GM12801 (cell line): ENCODE measurements around the gene ZBTB7B.

Experiments
- TF ChIP-seq, protein P1 (sequence below): IDR thresholded peaks from one replicate; pipeline ENCODE4 v1.5.1; 2011; ENCODE audit warnings: control low read depth; ENCODE audit not compliant: insufficient read length; ENCODE audit errors: extremely low read depth

Gene ZBTB7B

GRCh38 chr1:154983776-154984466, 18.7 kb upstream of the ZBTB7B start:
- TF ChIP-seq, protein P1, sequence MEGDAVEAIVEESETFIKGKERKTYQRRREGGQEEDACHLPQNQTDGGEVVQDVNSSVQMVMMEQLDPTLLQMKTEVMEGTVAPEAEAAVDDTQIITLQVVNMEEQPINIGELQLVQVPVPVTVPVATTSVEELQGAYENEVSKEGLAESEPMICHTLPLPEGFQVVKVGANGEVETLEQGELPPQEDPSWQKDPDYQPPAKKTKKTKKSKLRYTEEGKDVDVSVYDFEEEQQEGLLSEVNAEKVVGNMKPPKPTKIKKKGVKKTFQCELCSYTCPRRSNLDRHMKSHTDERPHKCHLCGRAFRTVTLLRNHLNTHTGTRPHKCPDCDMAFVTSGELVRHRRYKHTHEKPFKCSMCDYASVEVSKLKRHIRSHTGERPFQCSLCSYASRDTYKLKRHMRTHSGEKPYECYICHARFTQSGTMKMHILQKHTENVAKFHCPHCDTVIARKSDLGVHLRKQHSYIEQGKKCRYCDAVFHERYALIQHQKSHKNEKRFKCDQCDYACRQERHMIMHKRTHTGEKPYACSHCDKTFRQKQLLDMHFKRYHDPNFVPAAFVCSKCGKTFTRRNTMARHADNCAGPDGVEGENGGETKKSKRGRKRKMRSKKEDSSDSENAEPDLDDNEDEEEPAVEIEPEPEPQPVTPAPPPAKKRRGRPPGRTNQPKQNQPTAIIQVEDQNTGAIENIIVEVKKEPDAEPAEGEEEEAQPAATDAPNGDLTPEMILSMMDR, result no peak

GRCh38 chr1:154987326-154987725, 15.3 kb upstream of the ZBTB7B start:
- TF ChIP-seq, protein P1, result no peak

DNA sequence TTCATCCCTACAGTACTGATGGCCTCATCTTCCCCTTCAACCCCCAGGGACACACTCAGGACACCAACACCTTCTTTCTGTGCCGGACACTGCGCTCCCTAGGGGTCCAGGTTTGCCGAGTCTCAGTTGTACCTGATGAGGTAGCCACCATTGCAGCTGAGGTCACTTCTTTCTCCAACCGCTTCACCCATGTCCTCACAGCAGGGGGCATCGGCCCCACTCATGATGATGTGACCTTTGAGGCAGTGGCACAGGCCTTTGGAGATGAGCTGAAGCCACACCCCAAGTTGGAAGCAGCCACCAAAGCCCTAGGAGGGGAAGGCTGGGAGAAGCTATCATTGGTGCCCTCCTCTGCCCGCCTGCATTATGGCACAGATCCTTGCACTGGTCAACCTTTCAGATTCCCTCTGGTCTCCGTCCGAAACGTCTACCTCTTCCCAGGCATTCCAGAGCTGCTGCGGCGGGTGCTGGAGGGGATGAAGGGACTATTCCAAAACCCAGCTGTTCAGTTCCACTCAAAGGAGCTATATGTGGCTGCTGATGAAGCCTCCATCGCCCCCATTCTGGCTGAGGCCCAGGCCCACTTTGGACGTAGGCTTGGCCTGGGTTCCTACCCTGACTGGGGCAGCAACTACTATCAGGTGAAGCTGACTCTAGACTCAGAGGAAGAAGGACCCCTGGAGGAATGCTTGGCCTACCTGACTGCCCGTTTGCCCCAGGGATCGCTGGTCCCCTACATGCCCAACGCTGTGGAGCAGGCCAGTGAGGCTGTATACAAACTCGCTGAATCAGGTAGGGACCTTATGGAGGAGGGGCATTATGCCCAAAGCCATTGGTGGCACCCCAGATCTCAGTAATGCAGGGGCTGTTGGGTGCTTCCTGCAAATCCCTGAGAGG, 14.3 kb upstream of the ZBTB7B start:
- TF ChIP-seq, protein P1, result no peak

DNA sequence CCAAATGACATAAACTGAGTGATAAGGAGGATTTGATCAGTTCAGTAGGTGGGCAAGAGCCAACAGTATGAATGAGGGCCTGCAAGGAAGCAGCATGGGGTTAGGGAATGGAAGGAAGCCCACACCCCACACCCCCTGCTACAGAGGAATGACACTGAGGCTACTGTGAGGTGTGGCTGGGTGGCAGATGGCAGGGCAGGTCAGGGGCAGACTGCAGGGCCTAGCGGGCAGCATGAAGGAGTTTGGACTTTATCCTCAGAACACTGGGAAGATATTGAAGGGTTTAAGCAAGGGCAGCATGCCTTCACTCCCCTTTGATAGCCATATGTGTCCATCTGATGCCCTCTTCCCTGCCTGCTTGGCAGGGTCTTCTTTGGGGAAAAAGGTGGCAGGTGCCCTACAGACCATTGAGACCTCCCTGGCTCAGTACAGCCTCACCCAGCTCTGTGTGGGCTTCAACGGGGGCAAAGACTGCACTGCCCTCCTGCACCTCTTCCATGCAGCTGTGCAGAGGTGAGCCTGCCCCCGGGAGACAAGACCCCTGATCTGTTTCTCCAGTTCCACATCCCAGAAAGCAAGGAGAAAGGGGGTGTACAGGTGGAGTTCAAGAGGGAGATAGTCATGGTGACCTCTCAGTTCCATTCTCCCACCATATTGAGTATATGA, 13.3 kb upstream of the ZBTB7B start:
- TF ChIP-seq, protein P1, result no peak

DNA sequence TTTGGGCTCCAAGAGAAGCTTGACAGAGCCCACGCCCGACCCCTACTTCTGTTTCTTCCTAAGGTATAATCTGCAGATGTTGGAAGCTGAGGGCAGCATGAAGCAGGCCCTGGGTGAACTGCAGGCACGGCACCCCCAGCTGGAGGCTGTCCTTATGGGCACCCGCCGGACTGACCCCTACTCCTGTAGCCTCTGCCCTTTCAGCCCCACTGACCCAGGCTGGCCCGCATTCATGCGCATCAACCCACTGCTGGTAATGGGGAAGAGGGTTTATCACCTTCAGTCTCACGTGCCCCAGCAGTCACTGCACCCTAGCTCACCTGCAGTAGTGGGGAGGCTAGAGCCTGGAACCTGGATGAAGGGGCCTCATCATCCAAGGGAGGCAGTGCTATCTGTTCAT, 12.3 kb upstream of the ZBTB7B start:
- TF ChIP-seq, protein P1, result no peak

DNA sequence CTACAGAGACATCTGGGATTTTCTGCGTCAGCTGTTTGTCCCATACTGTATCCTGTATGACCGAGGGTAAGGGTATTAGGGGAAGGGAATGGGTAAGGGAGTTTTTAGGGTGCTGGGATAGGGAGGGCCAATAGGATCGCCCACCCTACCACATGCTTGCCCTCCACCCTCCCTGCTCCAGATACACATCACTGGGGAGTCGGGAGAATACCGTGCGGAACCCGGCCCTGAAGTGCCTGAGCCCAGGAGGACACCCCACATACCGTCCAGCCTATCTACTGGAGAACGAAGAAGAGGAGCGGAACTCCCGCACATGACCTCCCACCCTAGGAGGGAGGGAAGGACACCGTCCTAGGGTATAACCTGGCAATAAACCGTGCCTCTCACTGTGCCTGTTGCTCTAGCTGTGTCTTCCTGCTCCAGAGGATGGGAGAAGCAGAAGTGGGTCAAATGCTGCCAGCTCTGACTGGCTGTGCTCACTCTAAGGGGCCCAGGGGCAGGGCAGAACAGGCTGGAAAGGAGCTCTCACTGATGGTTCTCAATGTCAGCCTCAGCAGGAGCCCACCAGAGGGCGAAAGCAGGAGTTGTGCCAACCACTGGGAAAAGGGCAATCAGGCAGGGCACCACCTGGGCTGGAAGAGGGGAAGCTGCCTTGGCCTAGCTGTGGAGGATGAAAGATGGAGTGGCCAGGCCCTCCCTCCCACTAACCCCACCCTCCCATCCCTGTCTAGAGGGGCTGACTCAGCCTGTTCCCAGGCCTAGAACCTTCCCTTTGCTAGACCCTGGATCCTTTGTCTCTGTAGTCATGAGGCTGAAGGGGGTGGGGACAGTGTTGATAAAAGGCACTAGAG, 9.7 kb upstream of the ZBTB7B start:
- TF ChIP-seq, protein P1, result no peak
